ENCODE measurements around the gene UQCRFS1. TPM values are rescaled to one million over a fixed set of nuclear protein-coding genes. Genes with fewer than 3 reads are reported as not detected.

The UQCRFS1 gene
- total and polyA plus RNA-seq, 5 donors = 107 to 143 (median 124) TPM

DNA sequence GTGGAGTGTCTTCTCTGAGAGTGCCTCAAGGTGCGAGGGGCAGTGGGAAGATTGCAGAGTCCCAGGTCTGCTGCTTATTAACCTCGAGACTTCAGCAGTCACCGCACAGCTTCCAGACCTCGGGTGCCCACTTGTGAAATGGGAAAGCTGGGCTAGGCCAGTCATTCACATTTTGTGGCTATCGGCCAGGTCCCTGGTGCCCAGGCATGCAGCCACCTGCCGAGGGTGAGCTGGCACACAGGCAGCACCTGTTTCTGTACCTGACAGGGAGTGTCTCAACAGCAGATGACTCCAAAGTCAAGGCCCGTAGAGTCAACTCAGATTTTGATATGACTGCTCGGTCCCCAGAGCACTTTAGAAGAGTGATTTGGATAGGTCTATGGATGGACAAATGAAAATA is 21.9 kb downstream of the UQCRFS1 start:
- H3K4me1 ChIP-seq (ENCODE audit: control insufficient read depth, insufficient read depth, low read length) = no peaks in the 10 kb centered on the region
- H3K9me3 ChIP-seq (ENCODE audit: control insufficient read depth, low read length) = no peaks in the 10 kb centered on the region
- no peak for ATAC-seq
- intact Hi-C loops (cut with DNase I) = no loop called here
- no peak overlapping the region for H3K27ac ChIP-seq (ENCODE audit: low read length)
- 88% methylated on average over 8 of the region's 8 CpGs for WGBS
- no peak overlapping the region for H3K4me3 ChIP-seq (ENCODE audit: low read length)
- H3K27me3 ChIP-seq (ENCODE audit: control insufficient read depth, insufficient read depth) = no peaks in the 10 kb centered on the region
- DNase-seq = no peak

GRCh38 chr19:29189033-29189360 is 24.0 kb downstream of the UQCRFS1 start:
- intact Hi-C loops (cut with DNase I) = no loop called here
- peak in 1 of 2 donors; percentile 26 for ATAC-seq
- Histone ChIP-seq H3K27me3 (ENCODE audit: control insufficient read depth, insufficient read depth) (no peaks in the 10 kb centered on the region), H3K27ac (ENCODE audit: low read length) (no peak overlapping the region), H3K4me1 (ENCODE audit: control insufficient read depth, insufficient read depth, low read length) (no peaks in the 10 kb centered on the region), H3K9me3 (ENCODE audit: control insufficient read depth, low read length) (no peaks in the 10 kb centered on the region), H3K4me3 (ENCODE audit: low read length) (no peak overlapping the region)
- 80% methylated on average over 6 of the region's 6 CpGs for WGBS
- no peak for DNase-seq

DNA sequence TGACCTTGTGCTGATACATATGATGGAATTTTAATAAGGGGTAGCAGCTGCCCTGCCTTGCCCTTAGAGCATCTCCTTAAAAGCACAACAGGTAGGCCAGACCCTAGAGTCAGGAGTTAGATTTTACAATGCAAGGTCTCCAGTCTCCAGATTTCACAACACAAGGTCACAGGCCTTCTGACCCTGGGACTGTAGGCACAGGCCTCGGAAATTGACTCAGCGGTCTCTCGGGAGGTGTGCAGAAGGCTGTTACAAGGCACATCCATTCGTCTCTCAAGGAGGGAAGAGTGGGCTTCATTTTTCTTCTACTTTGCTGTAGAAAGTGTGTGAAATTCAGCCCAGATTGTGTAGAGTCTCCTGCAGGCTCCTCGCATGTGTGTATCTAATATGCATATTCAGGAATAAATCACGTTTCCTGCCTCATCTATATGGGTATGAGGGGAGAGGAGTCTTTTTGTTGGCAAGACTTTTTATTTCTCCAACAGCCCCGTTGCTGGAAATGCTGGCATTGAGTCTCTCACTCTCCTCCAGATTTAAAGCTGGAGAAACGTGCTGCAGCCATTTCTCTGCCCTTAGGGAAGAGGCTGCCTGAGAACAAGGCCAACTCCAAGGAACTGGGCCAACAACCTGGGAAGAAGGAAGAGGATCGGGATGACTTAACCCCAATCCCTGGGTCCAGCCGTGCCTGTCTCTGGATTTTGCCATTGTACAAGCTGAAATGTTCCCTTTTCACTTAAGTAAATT is 24.5 kb downstream of the UQCRFS1 start:
- no peak for ATAC-seq
- WGBS = 65% methylated on average over 10 of the region's 10 CpGs

DNA sequence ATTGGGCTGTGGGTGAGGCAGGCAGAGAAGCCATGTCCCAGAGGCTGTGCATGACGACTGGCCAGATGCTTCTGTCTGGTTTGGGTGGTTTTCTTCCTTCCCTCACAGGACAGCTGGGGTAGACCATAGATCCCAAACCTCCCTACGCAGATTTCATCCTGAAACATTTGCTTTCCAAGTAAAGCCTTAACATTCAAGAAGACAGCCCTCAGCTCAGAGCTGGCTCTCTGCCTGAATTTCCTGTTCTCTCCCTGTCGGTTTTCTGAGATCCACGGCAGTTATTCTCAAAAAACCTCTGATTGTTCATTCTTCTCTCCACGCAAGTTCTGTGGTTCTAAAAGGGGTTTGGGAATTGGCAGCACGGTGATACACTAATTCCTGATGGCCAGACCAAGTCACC is 25.3 kb downstream of the UQCRFS1 start:
- Histone ChIP-seq H3K4me1 (ENCODE audit: control insufficient read depth, insufficient read depth, low read length) (no peaks in the 10 kb centered on the region), H3K4me3 (ENCODE audit: low read length) (no peak overlapping the region), H3K27ac (ENCODE audit: low read length) (no peak overlapping the region), H3K9me3 (ENCODE audit: control insufficient read depth, low read length) (no peaks in the 10 kb centered on the region), H3K27me3 (ENCODE audit: control insufficient read depth, insufficient read depth) (no peaks in the 10 kb centered on the region)
- WGBS = 59% methylated on average over 6 of the region's 6 CpGs
- no peak for DNase-seq
- intact Hi-C loops (cut with DNase I) = no loop called here
- no peak for ATAC-seq

More for the DNA sequence above, 24.5 kb downstream of the UQCRFS1 start:
- H3K27me3 ChIP-seq (ENCODE audit: control insufficient read depth, insufficient read depth) = no peaks in the 10 kb centered on the region
- DNase-seq = no peak
- H3K4me1 ChIP-seq (ENCODE audit: control insufficient read depth, insufficient read depth, low read length) = no peaks in the 10 kb centered on the region
- H3K27ac ChIP-seq (ENCODE audit: low read length) = no peak overlapping the region
- intact Hi-C loops (cut with DNase I) = no loop called here
- H3K9me3 ChIP-seq (ENCODE audit: control insufficient read depth, low read length) = no peaks in the 10 kb centered on the region
- no peak overlapping the region for H3K4me3 ChIP-seq (ENCODE audit: low read length)

DNA sequence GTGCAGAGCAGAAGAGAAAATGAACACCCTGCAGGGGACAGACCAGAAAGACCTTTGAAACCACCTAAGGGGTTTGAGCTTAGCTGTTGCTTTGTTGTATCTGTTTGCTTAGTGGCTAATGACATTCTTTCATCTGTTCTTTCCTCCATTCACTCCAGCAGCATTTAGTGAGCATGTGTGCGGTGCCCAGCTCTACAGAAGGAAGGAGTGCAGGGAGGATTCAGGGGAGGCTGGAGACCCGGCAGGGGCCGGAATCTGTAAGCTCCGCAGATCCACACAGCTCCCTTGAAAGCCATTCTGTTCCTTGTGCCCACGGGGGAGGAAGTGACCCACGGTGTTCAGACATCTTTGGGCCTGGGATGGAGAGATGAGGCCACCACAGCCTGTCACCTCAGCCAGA is 27.5 kb downstream of the UQCRFS1 start:
- WGBS = 70% methylated on average over 6 of the region's 6 CpGs

DNA sequence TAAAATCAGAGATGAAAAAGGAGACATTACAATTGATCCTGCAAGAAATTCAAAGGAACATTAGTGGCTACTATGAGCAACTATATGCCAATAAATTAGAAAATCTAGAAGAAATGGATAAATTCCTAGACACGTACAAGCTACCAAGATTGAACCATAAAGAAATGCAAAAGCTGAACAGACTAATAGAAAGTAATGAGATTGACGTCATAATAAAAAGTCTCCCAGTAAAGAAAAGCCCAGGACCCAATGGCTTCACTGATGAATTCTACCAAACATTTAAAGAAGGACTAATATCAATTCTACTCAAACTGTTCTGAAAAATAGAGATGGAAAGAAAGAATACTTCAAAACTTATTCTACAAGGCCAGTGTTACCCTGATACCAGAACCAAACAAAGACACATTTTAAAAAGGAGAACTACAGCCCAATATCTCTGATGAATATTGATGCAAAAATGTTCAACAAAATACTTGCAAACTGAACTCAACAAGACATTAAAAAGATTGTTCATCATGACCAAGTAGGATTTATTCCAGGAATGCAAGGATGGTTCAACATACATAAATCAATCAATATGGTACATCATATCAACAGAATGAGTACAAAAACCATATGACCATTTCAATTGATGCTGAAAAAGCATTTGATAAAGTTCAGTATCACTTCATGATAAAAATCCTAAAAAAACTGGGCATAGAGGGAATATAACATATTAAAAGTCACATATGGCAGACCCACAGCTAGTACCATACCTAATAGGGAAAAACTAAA is 35.8 kb downstream of the UQCRFS1 start:
- ATAC-seq = no peak
- 75% methylated on average over 2 of the region's 2 CpGs for WGBS
- H3K4me3 ChIP-seq (ENCODE audit: low read length) = no peak overlapping the region
- H3K27ac ChIP-seq (ENCODE audit: low read length) = no peak overlapping the region
- H3K27me3 ChIP-seq (ENCODE audit: control insufficient read depth, insufficient read depth) = no peaks in the 10 kb centered on the region
- DNase-seq = no peak
- H3K9me3 ChIP-seq (ENCODE audit: control insufficient read depth, low read length) = peaks cover 3% of the 10 kb centered on the region
- intact Hi-C loops (cut with DNase I) = no loop called here
- no peaks in the 10 kb centered on the region for H3K4me1 ChIP-seq (ENCODE audit: control insufficient read depth, insufficient read depth, low read length)

More for the DNA sequence above, 27.5 kb downstream of the UQCRFS1 start:
- intact Hi-C loops (cut with DNase I) = no loop called here
- Histone ChIP-seq H3K4me1 (ENCODE audit: control insufficient read depth, insufficient read depth, low read length) (no peaks in the 10 kb centered on the region), H3K9me3 (ENCODE audit: control insufficient read depth, low read length) (no peaks in the 10 kb centered on the region), H3K27ac (ENCODE audit: low read length) (no peak overlapping the region), H3K4me3 (ENCODE audit: low read length) (no peak overlapping the region), H3K27me3 (ENCODE audit: control insufficient read depth, insufficient read depth) (no peaks in the 10 kb centered on the region)
- ATAC-seq (no peak), DNase-seq (no peak)

- H3K27me3 ChIP-seq (ENCODE audit: control insufficient read depth, insufficient read depth) = no peaks in the 10 kb centered on the region
- no peaks in the 10 kb centered on the region for H3K4me1 ChIP-seq (ENCODE audit: control insufficient read depth, insufficient read depth, low read length)
- WGBS = 59% methylated on average over 2 of the region's 2 CpGs
- H3K9me3 ChIP-seq (ENCODE audit: control insufficient read depth, low read length) = peaks cover 3% of the 10 kb centered on the region
- ATAC-seq = no peak
- DNase-seq = no peak
- no peak overlapping the region for H3K4me3 ChIP-seq (ENCODE audit: low read length)
- H3K27ac ChIP-seq (ENCODE audit: low read length) = no peak overlapping the region
- intact Hi-C loops (cut with DNase I) = no loop called here
Measured at GRCh38 chr19:29173896-29174295, 39.1 kb downstream of the UQCRFS1 start.

- 80% methylated on average over 2 of the region's 2 CpGs for WGBS
- DNase-seq = no peak
- H3K4me3 ChIP-seq (ENCODE audit: low read length) = no peak overlapping the region
- intact Hi-C loops (cut with DNase I) = no loop called here
- no peaks in the 10 kb centered on the region for H3K9me3 ChIP-seq (ENCODE audit: control insufficient read depth, low read length)
- no peaks in the 10 kb centered on the region for H3K27me3 ChIP-seq (ENCODE audit: control insufficient read depth, insufficient read depth)
- no peaks in the 10 kb centered on the region for H3K4me1 ChIP-seq (ENCODE audit: control insufficient read depth, insufficient read depth, low read length)
- H3K27ac ChIP-seq (ENCODE audit: low read length) = no peak overlapping the region
- no peak for ATAC-seq
Measured at GRCh38 chr19:29172302-29172701, 40.6 kb downstream of the UQCRFS1 start.

DNA sequence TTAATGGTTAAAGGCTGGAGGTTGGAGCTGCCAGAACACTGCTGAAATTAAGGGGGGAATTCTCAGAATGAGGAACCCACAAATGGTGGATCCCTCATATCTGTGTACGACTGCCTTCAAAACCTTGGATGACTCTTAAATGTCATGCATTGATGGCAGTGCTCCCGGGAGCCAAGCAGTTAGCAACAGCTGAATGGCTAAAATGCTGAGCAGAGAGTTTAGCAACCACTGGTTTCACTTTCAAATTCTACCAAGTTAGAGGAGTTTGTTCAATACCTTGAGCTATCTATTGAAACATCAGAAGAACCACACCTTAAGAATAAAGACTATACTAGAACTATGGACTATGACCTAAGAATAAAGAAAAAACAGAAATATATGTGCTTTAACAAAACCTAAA is 41.4 kb downstream of the UQCRFS1 start:
- H3K9me3 ChIP-seq (ENCODE audit: control insufficient read depth, low read length) = no peaks in the 10 kb centered on the region
- H3K4me3 ChIP-seq (ENCODE audit: low read length) = no peak overlapping the region
- ATAC-seq (no peak), DNase-seq (no peak)
- no peaks in the 10 kb centered on the region for H3K4me1 ChIP-seq (ENCODE audit: control insufficient read depth, insufficient read depth, low read length)
- H3K27ac ChIP-seq (ENCODE audit: low read length) = no peak overlapping the region
- WGBS = 76% methylated on average over 2 of the region's 2 CpGs
- intact Hi-C loops (cut with DNase I) = no loop called here
- H3K27me3 ChIP-seq (ENCODE audit: control insufficient read depth, insufficient read depth) = no peaks in the 10 kb centered on the region

- DNase-seq = no peak
- WGBS = 34% methylated on average over 1 of the region's 1 CpG
- no peaks in the 10 kb centered on the region for H3K27me3 ChIP-seq (ENCODE audit: control insufficient read depth, insufficient read depth)
- intact Hi-C loops (cut with DNase I) = no loop called here
- no peaks in the 10 kb centered on the region for H3K9me3 ChIP-seq (ENCODE audit: control insufficient read depth, low read length)
- no peak for ATAC-seq
- H3K4me1 ChIP-seq (ENCODE audit: control insufficient read depth, insufficient read depth, low read length) = no peaks in the 10 kb centered on the region
- H3K27ac ChIP-seq (ENCODE audit: low read length) = no peak overlapping the region
- H3K4me3 ChIP-seq (ENCODE audit: low read length) = no peak overlapping the region
Measured at GRCh38 chr19:29170554-29170953, 42.4 kb downstream of the UQCRFS1 start.

- H3K4me3 ChIP-seq (ENCODE audit: low read length) = no peak overlapping the region
- H3K4me1 ChIP-seq (ENCODE audit: control insufficient read depth, insufficient read depth, low read length) = no peaks in the 10 kb centered on the region
- WGBS = 25% methylated on average over 3 of the region's 3 CpGs
- no peak overlapping the region for H3K27ac ChIP-seq (ENCODE audit: low read length)
- ATAC-seq (no peak), DNase-seq (no peak)
- H3K9me3 ChIP-seq (ENCODE audit: control insufficient read depth, low read length) = no peaks in the 10 kb centered on the region
- no peaks in the 10 kb centered on the region for H3K27me3 ChIP-seq (ENCODE audit: control insufficient read depth, insufficient read depth)
- intact Hi-C loops (cut with DNase I) = no loop called here
Measured at GRCh38 chr19:29162694-29163093, 50.3 kb downstream of the UQCRFS1 start.
